BJ (cell line): ENCODE results near the gene NDUFA3. TPM values are rescaled to one million over a fixed set of nuclear protein-coding genes. Genes with fewer than 3 reads are reported as not detected.

Source experiments
- CTCF ChIA-PET: fragments of 350-600 bp; formaldehyde crosslinking; extraction: SDS; loops from one replicate; lab custom pipeline; 2021; ENCODE audit warnings: antibody characterized with exemption, inconsistent platforms; lab: Yijun Ruan, JAX
- POLR2A ChIA-PET: fragments of 300-600 bp; sonication (Branson Sonifier 250); formaldehyde crosslinking; extraction: SDS; loops from one replicate; lab custom pipeline; 2021; ENCODE audit warnings: antibody characterized with exemption; lab: Charles Lee
- DNase-seq: peaks from one replicate; pipeline ENCODE4 v3.0.0-alpha.2; 2011; ENCODE audit warnings: low read depth
- H3K27me3 ChIP-seq: 2 replicates; pipeline ENCODE4 v1.6.0; 2011; ENCODE audit warnings: low read length; ENCODE audit not compliant: control insufficient read depth, insufficient read depth
- H3K36me3 ChIP-seq: 2 replicates; pipeline ENCODE4 v1.5.1; 2011; ENCODE audit warnings: low read length; ENCODE audit not compliant: control insufficient read depth, insufficient read depth
- H3K4me3 ChIP-seq: 2 replicates; pipeline ENCODE4 v1.5.1; 2011; ENCODE audit warnings: low read depth, mild to moderate bottlenecking, control low read depth, low read length
- polyA plus RNA-seq: library from polyadenylated mRNA; depleted of rRNA; stranded (reverse); fragments of >200 nt; gene quantifications from 2 replicates; pipeline ENCODE4 v1.2.3, GENCODE V29; 2011
- TF ChIP-seq, protein P1 (sequence below): IDR thresholded peaks from 2 replicates; pipeline ENCODE4 v1.5.1; 2011; ENCODE audit warnings: low read depth, mild to moderate bottlenecking, control low read depth, inconsistent platforms, low read length, moderate library complexity; ENCODE audit not compliant: insufficient read depth

Gene NDUFA3
- polyA plus RNA-seq, 1 experiment = 26.6 TPM

DNA sequence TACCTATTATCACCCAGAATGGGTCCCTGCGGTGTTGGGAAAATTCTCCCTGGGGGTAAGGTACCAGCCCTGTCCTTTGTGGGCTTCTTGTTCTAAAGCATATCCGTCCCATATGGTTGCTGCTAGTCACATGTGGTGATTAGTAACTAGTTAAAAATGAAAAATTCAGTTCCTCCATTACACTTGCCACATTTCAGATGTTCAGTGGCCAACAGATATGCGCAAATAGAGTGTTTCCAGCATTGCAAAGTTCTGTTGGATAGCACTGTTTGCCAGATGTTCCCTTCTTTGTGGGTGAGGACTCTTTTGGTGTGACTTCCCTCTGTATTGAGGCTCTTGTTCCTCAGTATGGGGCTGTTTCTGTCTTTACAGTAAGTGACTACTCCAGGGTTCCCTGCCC lies 38.7 kb downstream of the NDUFA3 start:
- Histone ChIP-seq H3K4me3 (no peak overlapping the region), H3K27me3 (no peaks in the 10 kb centered on the region), H3K36me3 (peaks cover 44% of the 10 kb centered on the region)
- TF ChIP-seq, protein P1, sequence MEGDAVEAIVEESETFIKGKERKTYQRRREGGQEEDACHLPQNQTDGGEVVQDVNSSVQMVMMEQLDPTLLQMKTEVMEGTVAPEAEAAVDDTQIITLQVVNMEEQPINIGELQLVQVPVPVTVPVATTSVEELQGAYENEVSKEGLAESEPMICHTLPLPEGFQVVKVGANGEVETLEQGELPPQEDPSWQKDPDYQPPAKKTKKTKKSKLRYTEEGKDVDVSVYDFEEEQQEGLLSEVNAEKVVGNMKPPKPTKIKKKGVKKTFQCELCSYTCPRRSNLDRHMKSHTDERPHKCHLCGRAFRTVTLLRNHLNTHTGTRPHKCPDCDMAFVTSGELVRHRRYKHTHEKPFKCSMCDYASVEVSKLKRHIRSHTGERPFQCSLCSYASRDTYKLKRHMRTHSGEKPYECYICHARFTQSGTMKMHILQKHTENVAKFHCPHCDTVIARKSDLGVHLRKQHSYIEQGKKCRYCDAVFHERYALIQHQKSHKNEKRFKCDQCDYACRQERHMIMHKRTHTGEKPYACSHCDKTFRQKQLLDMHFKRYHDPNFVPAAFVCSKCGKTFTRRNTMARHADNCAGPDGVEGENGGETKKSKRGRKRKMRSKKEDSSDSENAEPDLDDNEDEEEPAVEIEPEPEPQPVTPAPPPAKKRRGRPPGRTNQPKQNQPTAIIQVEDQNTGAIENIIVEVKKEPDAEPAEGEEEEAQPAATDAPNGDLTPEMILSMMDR = no peak
- ChIA-PET POLR2A (no interaction called here), CTCF (no interaction called here)
- peak; percentile 67 for DNase-seq

DNA sequence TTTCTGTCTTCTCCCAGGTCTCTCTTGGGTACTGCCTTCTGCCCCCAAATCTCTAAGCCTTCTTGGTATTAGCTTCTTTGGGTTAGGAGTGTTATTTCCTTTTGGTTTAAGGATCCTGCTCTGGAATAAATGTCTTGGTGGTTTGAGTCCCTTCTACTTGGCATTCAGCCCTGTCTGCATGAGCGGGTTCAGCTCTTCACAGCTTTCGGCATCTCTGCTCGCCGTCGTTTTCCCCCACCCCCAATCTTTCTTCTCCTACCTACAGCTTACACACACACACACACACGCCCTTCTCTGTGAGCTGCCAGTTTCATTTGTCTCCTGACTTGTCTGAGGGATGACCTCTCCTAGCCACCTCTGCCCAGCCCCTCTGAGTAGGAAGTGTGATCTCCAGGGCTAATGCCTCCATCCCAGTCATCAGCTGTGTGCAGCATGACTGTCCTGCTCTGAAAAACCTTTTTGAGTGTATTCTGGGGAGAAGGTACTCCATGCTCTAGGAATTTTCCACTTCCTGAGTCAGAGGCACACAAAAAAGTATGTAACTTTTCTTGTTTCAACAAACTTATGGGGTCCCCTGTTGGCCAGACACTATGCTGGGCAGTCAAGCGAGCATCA lies 39.6 kb downstream of the NDUFA3 start:
- H3K4me3 ChIP-seq = no peak overlapping the region
- ChIA-PET CTCF (interaction anchor here (0.8 kb wide), 1 partner anchor 9 kb away, joined by 3 read pairs; no protein-coding TSS in a partner anchor), POLR2A (no interaction called here)
- TF ChIP-seq, protein P1 = no peak
- no peak for DNase-seq
- no peaks in the 10 kb centered on the region for H3K27me3 ChIP-seq
- H3K36me3 ChIP-seq = peaks cover 52% of the 10 kb centered on the region

- Histone ChIP-seq H3K36me3 (peaks cover 71% of the 10 kb centered on the region), H3K27me3 (no peaks in the 10 kb centered on the region), H3K4me3 (no peak overlapping the region)
- TF ChIP-seq, protein P1 = no peak
- DNase-seq = no peak
- CTCF ChIA-PET = interaction anchor here (1.2 kb wide), 1 partner anchor 14 kb away, joined by 3 read pairs; the partner anchor contains the start of gene LENG1
- POLR2A ChIA-PET = no interaction called here
These were observed 43.0 kb downstream of the NDUFA3 start for GRCh38 chr19:54145541-54146158.

DNA sequence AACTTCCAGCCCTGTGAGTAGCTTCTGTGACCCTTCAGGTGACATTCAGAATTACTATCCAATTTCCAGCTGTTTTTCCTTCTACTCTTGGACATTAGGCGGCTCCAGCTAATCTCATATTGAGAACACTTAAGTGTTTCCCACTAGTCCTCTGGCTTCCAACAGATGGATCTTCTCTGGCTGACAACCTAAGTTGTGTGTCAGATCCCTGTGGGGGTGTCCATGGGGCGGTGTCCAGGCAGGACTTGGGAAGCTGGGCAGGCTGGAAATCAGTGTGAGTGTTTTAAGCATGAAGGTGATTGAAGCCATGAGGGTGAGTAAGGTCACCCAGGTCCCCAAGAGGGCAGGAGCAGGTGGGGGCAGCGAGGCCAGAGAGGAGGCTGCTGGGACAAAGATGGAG lies 45.0 kb downstream of the NDUFA3 start:
- POLR2A ChIA-PET = no interaction called here
- no peaks in the 10 kb centered on the region for H3K27me3 ChIP-seq
- TF ChIP-seq, protein P1 = no peak
- H3K4me3 ChIP-seq = no peak overlapping the region
- DNase-seq = no peak
- CTCF ChIA-PET = interaction anchor here (1.6 kb wide), 1 partner anchor 10 kb away, joined by 6 read pairs; the partner anchor contains the start of gene CNOT3
- peaks cover 79% of the 10 kb centered on the region for H3K36me3 ChIP-seq

DNA sequence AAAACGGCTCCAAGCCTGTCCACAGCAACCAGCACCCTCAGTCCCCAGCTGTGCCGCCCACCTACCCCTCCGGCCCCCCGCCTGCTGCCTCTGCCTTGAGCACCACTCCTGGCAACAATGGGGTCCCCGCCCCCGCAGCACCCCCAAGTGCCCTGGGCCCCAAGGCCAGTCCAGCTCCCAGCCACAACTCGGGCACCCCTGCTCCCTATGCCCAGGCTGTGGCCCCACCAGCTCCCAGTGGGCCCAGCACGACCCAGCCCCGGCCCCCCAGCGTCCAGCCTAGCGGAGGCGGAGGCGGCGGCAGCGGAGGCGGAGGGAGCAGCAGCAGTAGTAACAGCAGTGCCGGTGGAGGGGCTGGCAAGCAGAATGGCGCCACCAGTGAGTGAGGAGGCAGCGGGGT lies 45.5 kb downstream of the NDUFA3 start:
- no peak overlapping the region for H3K4me3 ChIP-seq
- H3K36me3 ChIP-seq = peaks cover 77% of the 10 kb centered on the region
- no peaks in the 10 kb centered on the region for H3K27me3 ChIP-seq
- DNase-seq = no peak
- ChIA-PET CTCF (interaction anchor here (1.6 kb wide), 1 partner anchor 10 kb away, joined by 6 read pairs; the partner anchor contains the start of gene CNOT3), POLR2A (no interaction called here)
- TF ChIP-seq, protein P1 = no peak
